ENCODE data around the gene SLC36A3.

DNA sequence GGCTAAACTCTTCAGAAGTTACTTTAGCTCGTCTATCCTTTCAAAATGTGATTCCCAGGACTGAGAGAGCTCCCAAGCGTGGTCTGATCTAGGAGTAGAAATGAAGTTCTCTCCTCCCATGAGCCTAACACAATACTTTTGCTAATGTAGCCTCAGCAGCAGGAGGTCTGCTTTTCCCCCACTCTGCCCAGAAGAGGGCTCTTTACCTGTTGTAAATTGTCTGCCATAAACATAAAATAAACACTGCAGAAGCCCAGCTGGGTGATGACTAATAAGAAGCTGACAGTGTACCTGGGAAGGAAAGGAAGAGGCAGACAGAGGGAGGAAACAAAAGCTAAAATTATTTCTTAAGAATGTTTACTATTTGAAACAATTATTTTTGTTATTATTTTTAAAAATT is 15.4 kb downstream of the SLC36A3 start:
- TF ChIP-seq, protein P1, sequence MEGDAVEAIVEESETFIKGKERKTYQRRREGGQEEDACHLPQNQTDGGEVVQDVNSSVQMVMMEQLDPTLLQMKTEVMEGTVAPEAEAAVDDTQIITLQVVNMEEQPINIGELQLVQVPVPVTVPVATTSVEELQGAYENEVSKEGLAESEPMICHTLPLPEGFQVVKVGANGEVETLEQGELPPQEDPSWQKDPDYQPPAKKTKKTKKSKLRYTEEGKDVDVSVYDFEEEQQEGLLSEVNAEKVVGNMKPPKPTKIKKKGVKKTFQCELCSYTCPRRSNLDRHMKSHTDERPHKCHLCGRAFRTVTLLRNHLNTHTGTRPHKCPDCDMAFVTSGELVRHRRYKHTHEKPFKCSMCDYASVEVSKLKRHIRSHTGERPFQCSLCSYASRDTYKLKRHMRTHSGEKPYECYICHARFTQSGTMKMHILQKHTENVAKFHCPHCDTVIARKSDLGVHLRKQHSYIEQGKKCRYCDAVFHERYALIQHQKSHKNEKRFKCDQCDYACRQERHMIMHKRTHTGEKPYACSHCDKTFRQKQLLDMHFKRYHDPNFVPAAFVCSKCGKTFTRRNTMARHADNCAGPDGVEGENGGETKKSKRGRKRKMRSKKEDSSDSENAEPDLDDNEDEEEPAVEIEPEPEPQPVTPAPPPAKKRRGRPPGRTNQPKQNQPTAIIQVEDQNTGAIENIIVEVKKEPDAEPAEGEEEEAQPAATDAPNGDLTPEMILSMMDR (IDR thresholded peaks at IDR 0.05; ENCODE audit: low read length) = peak; percentile 41
- no peak for TF ChIP-seq EZH2 (IDR thresholded peaks at IDR 0.05; ENCODE audit: borderline replicate concordance, low read length)
